MM.1S (cell line): ENCODE data around the gene BRF1.

ENCODE experiments used
- DNase-seq: peaks from one replicate; pipeline ENCODE4 v3.0.0-alpha.2; 2015
- H2AFZ ChIP-seq: fragments of 300-600 bp; sonication (generic); 2 replicates; pipeline ENCODE4 v1.6.0; 2016; ENCODE audit warnings: antibody characterized with exemption, low read length
- H3F3A ChIP-seq: fragments of 300-600 bp; sonication (generic); 2 replicates; pipeline ENCODE4 v1.6.1; 2016; ENCODE audit warnings: mild to moderate bottlenecking, antibody characterized with exemption, low read length, moderate library complexity, mixed read lengths; ENCODE audit not compliant: insufficient read depth
- H3K27ac ChIP-seq: fragments of 300-600 bp; sonication (generic); 2 replicates; pipeline ENCODE4 v1.5.1; 2016; ENCODE audit warnings: mild to moderate bottlenecking, low read length
- H3K27me3 ChIP-seq: fragments of 300-600 bp; sonication (generic); replicated peaks from 2 replicates; pipeline ENCODE4 v1.6.0; 2016; ENCODE audit warnings: low read length; ENCODE audit not compliant: insufficient read depth
- H3K36me3 ChIP-seq: fragments of 300-600 bp; sonication (generic); replicated peaks from 2 replicates; pipeline ENCODE4 v1.6.1; 2016; ENCODE audit warnings: mild to moderate bottlenecking, low read length, mixed read lengths; ENCODE audit not compliant: insufficient read depth
- H3K4me1 ChIP-seq: fragments of 300-600 bp; sonication (generic); 2 replicates; pipeline ENCODE4 v1.6.1; 2016; ENCODE audit warnings: low read length, mixed read lengths
- H3K4me2 ChIP-seq: fragments of 300-600 bp; sonication (generic); 2 replicates; pipeline ENCODE4 v1.6.0; 2016; ENCODE audit warnings: low read depth, low read length
- H3K4me3 ChIP-seq: fragments of 300-600 bp; sonication (generic); 2 replicates; pipeline ENCODE4 v1.5.1; 2016; ENCODE audit warnings: low read length, mixed read lengths
- H3K79me2 ChIP-seq: fragments of 300-600 bp; sonication (generic); 2 replicates; pipeline ENCODE4 v1.6.1; 2016; ENCODE audit warnings: mixed run types, low read length, mixed read lengths
- H3K9ac ChIP-seq: fragments of 300-600 bp; sonication (generic); 2 replicates; pipeline ENCODE4 v1.6.1; 2016; ENCODE audit warnings: low read length, mixed read lengths
- H3K9me2 ChIP-seq: fragments of 300-600 bp; sonication (generic); replicated peaks from 2 replicates; pipeline ENCODE4 v1.6.1; 2016; ENCODE audit warnings: mild to moderate bottlenecking, low read length, mixed read lengths; ENCODE audit not compliant: insufficient read depth
- H3K9me3 ChIP-seq: fragments of 300-600 bp; sonication (generic); replicated peaks from 2 replicates; pipeline ENCODE4 v1.6.1; 2016; ENCODE audit warnings: mild to moderate bottlenecking, low read length, mixed read lengths; ENCODE audit not compliant: insufficient read depth
- H4K20me1 ChIP-seq: fragments of 300-600 bp; sonication (generic); 2 replicates; pipeline ENCODE4 v1.6.1; 2016; ENCODE audit warnings: mild to moderate bottlenecking, low read length, moderate library complexity, mixed read lengths; ENCODE audit not compliant: insufficient read depth
- EZH2 ChIP-seq: fragments of 300-600 bp; sonication (generic); optimal IDR thresholded peaks from 2 replicates; pipeline ENCODE3; 2017; ENCODE audit warnings: low read depth, mild to moderate bottlenecking, antibody characterized with exemption, low read length, mixed read lengths
- EZH2phosphoT487 ChIP-seq: fragments of 300-600 bp; sonication (generic); IDR thresholded peaks from 2 replicates; pipeline ENCODE4 v1.6.1; 2018; ENCODE audit warnings: antibody characterized with exemption, low read length
- TF ChIP-seq, protein P1 (sequence below): fragments of 300-600 bp; sonication (generic); IDR thresholded peaks from 2 replicates; pipeline ENCODE4 v1.5.1; 2016; ENCODE audit warnings: antibody characterized with exemption, low read length, mixed read lengths

BRF1 gene

DNA sequence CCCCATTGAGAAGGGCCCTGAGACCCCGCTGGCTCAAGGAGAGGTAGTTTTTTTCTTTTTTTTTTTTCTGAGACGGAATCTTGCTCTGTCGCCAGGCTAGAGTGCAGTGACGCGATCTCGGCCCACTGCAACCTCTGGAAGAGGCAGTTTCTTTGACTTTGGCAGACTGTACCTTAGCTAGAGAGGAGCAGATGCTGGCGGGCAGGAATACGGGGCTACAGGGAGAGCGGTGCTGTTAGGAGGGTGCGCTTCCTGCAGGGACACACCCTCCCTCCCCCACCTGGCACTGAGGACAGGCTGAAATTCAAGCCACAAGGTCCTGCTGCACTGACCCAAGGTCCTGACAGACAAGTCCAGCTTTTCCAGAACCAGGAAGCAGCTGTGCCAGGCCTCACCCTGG lies 87.4 kb downstream of the BRF1 start:
- Histone ChIP-seq H3K27ac (no peak overlapping the region), H3K4me3 (no peak overlapping the region), H3F3A (no peaks in the 10 kb centered on the region), H3K4me2 (no peak overlapping the region), H3K79me2 (no peaks in the 10 kb centered on the region), H3K36me3 (no peaks in the 10 kb centered on the region), H3K9me2 (no peaks in the 10 kb centered on the region), H3K4me1 (no peaks in the 10 kb centered on the region), H3K9ac (no peak overlapping the region), H4K20me1 (no peaks in the 10 kb centered on the region), H2AFZ (no peak overlapping the region), H3K9me3 (no peaks in the 10 kb centered on the region), H3K27me3 (no peaks in the 10 kb centered on the region)
- TF ChIP-seq EZH2phosphoT487 (no peak), EZH2 (no peak)
- TF ChIP-seq, protein P1, sequence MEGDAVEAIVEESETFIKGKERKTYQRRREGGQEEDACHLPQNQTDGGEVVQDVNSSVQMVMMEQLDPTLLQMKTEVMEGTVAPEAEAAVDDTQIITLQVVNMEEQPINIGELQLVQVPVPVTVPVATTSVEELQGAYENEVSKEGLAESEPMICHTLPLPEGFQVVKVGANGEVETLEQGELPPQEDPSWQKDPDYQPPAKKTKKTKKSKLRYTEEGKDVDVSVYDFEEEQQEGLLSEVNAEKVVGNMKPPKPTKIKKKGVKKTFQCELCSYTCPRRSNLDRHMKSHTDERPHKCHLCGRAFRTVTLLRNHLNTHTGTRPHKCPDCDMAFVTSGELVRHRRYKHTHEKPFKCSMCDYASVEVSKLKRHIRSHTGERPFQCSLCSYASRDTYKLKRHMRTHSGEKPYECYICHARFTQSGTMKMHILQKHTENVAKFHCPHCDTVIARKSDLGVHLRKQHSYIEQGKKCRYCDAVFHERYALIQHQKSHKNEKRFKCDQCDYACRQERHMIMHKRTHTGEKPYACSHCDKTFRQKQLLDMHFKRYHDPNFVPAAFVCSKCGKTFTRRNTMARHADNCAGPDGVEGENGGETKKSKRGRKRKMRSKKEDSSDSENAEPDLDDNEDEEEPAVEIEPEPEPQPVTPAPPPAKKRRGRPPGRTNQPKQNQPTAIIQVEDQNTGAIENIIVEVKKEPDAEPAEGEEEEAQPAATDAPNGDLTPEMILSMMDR, result no peak
- no peak for DNase-seq

DNA sequence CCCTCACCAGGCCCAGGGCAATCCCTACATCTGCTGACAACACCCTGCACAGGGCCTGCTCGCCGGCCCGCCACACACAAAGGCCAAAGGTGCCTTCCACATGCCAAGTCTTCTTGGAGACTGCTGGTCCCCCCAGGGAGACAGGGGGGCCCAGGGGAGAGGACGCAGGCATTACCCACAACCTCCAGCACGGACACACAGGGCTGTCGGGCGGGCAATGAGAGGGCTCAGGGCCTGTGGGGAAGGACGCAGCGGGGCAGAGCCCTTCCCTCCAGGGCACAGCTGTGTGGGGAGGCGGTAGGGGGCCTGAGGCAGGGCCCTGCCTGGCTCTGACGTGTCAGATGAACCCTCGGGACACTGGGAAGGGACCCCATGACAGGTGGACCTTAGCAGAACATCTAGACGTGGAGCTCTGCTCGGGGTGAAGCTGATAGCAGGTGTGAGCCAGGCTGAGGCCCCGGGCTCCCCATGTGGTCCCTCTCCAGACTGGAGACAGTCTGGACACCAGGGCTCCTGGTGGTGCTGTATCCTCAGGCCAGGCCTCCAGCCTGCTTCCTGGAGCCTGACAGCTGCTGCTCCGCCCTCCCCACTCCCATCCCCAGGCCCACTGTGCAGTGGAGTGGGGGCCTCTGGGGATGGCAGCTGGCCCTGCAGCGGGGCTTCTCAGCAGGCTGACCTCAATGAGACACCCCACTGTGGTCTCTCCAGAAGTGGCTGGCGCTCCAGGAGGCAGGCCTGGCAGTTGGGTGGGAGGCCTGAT lies 88.1 kb downstream of the BRF1 start:
- no peaks in the 10 kb centered on the region for H3K36me3 ChIP-seq
- H3K9me3 ChIP-seq, result no peaks in the 10 kb centered on the region
- H3K9ac ChIP-seq, result no peak overlapping the region
- H3K79me2 ChIP-seq, result no peaks in the 10 kb centered on the region
- no peaks in the 10 kb centered on the region for H3K9me2 ChIP-seq
- no peak overlapping the region for H3K27ac ChIP-seq
- no peak overlapping the region for H2AFZ ChIP-seq
- H3K4me1 ChIP-seq, result no peaks in the 10 kb centered on the region
- no peak overlapping the region for H3K4me2 ChIP-seq
- no peak overlapping the region for H3K4me3 ChIP-seq
- H4K20me1 ChIP-seq, result no peaks in the 10 kb centered on the region
- H3K27me3 ChIP-seq, result no peaks in the 10 kb centered on the region
- no peak for DNase-seq
- no peaks in the 10 kb centered on the region for H3F3A ChIP-seq
- TF ChIP-seq, protein P1, result no peak
- TF ChIP-seq EZH2, result no peak
- no peak for TF ChIP-seq EZH2phosphoT487

DNA sequence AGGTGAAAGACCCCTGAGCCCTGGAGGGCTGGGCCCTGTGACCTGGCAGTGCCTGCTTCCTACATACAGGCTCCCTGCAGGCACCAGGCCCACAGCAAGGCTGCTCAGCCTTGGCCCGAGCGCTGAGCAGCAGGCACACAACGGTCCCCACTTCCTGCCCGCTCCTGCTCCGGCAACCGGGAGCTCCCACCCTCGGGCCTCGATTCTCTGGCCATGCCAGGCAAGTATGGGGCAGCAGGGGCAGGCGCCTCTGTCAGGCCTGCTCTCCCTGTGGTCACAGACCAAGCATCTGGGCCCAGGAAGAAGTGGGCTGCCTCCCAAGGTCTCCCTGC lies 89.1 kb downstream of the BRF1 start:
- no peaks in the 10 kb centered on the region for H3K79me2 ChIP-seq
- no peak for DNase-seq
- no peak overlapping the region for H3K4me2 ChIP-seq
- no peak overlapping the region for H3K9ac ChIP-seq
- no peaks in the 10 kb centered on the region for H3K36me3 ChIP-seq
- no peaks in the 10 kb centered on the region for H3K9me3 ChIP-seq
- H3K4me3 ChIP-seq, result no peak overlapping the region
- H3K27ac ChIP-seq, result no peak overlapping the region
- H3K9me2 ChIP-seq, result no peaks in the 10 kb centered on the region
- H3K4me1 ChIP-seq, result no peaks in the 10 kb centered on the region
- no peaks in the 10 kb centered on the region for H4K20me1 ChIP-seq
- TF ChIP-seq, protein P1, result no peak
- TF ChIP-seq EZH2 (no peak), EZH2phosphoT487 (no peak)
- no peaks in the 10 kb centered on the region for H3K27me3 ChIP-seq
- H3F3A ChIP-seq, result no peaks in the 10 kb centered on the region
- H2AFZ ChIP-seq, result no peak overlapping the region
